Breast epithelium (tissue), 3 donors: ENCODE measurements around the gene SPSB1.

Source experiments
- POLR2A ChIP-seq: fragments of 450-650 bp; IDR thresholded peaks from one replicate; pipeline ENCODE4 v1.6.1; 2016; ENCODE audit warnings: antibody characterized with exemption, mild to moderate bottlenecking, moderate library complexity
- TF ChIP-seq, protein P1 (sequence below), 3 donors: fragments of 450-650 bp; IDR thresholded peaks; one replicate each; pipeline ENCODE4 v1.5.1; 2016 to 2017; ENCODE audit warnings: antibody characterized with exemption in 3 of 3, mild to moderate bottlenecking in 3 of 3, moderate library complexity in 3 of 3

DNA sequence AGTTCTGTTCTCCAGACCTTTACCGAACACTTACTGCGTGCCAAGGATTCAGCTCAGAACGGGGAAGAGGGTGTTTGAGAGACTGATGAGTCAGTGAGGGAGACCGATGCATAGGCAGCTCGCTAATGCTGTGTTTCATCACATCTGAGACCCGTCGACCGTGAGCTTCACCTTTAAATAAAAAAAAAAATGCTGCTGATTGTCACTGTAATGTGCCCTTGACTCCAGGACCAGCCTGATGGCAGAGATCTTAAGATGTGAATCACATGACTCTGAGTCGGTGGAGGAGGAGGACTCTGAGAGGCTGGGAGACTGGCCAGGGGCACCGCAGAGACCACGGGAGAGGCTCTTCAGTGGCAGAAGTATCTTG is 28.8 kb downstream of the SPSB1 start:
- TF ChIP-seq, protein P1, sequence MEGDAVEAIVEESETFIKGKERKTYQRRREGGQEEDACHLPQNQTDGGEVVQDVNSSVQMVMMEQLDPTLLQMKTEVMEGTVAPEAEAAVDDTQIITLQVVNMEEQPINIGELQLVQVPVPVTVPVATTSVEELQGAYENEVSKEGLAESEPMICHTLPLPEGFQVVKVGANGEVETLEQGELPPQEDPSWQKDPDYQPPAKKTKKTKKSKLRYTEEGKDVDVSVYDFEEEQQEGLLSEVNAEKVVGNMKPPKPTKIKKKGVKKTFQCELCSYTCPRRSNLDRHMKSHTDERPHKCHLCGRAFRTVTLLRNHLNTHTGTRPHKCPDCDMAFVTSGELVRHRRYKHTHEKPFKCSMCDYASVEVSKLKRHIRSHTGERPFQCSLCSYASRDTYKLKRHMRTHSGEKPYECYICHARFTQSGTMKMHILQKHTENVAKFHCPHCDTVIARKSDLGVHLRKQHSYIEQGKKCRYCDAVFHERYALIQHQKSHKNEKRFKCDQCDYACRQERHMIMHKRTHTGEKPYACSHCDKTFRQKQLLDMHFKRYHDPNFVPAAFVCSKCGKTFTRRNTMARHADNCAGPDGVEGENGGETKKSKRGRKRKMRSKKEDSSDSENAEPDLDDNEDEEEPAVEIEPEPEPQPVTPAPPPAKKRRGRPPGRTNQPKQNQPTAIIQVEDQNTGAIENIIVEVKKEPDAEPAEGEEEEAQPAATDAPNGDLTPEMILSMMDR (IDR thresholded peaks at IDR 0.05), result no peak
- TF ChIP-seq POLR2A, result no peak
